ENCODE results near the gene MACROD2.

Gene MACROD2

GRCh38 chr20:15297059-15297875, 1302.0 kb downstream of the MACROD2 start:
- DNase-seq (ENCODE audit: insufficient read length, low spot score) (no peak), FAIRE-seq (no peak)
- no peak for TF ChIP-seq TAF1 (IDR thresholded peaks at IDR 0.05; ENCODE audit: low read depth, low read length)
- TF ChIP-seq POU2F2 (IDR thresholded peaks at IDR 0.05; ENCODE audit: low read depth, low read length), result no peak
- no peak for TF ChIP-seq POLR2A (IDR thresholded peaks at IDR 0.05; ENCODE audit: low read depth, low read length)
- no peak for TF ChIP-seq SPI1 (IDR thresholded peaks at IDR 0.05; ENCODE audit: low read depth, low read length)
- no peak for TF ChIP-seq PAX5 (IDR thresholded peaks at IDR 0.05; ENCODE audit: insufficient read depth, low read length, severe bottlenecking)
- no peak for TF ChIP-seq POLR2AphosphoS5 (IDR thresholded peaks at IDR 0.05; ENCODE audit: low read depth, low read length)

DNA sequence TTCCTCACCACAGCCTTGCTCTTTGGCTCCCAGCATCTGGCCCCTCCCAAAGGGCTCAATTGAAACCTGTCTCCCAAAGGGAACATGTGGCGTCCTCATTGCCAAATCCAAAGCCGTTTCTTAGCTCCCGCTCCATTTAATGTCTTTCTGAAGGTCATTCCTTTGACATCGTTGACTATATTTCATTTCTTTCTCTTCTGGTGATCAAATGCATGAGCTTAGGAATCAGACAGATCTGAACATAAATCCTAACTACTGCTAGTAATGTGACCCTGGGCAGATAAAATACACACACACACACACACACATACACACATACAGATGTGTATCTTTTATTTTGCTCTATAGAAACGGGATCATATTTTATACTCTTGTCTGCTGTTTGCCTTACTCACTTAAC, 1306.8 kb downstream of the MACROD2 start:
- TF ChIP-seq PAX5 (IDR thresholded peaks at IDR 0.05; ENCODE audit: insufficient read depth, low read length, severe bottlenecking) (no peak), TAF1 (IDR thresholded peaks at IDR 0.05; ENCODE audit: low read depth, low read length) (no peak), SPI1 (IDR thresholded peaks at IDR 0.05; ENCODE audit: low read depth, low read length) (no peak), POLR2AphosphoS5 (IDR thresholded peaks at IDR 0.05; ENCODE audit: low read depth, low read length) (no peak), POU2F2 (IDR thresholded peaks at IDR 0.05; ENCODE audit: low read depth, low read length) (no peak), POLR2A (IDR thresholded peaks at IDR 0.05; ENCODE audit: low read depth, low read length) (no peak)
- no peak for FAIRE-seq
- DNase-seq (ENCODE audit: insufficient read length, low spot score), result no peak

DNA sequence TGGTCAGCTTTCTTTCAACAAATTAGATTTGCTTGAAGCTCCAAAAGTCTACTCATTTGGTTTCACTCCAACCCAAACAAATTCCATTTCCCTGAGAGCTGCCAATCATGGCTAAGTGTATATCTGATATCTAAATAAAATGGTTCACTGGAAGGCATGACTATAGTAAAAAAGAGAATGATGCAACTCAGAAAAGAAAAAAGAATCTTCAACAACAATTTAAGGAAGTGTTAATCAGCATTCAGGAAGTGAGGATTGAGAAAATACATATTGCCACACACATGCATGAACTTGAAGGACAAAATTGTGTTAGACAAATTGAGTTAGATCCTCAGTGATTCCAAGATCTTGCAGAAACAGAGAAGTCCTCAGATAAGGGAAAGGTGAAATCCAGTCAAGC, 1315.0 kb downstream of the MACROD2 start:
- FAIRE-seq (no peak), DNase-seq (ENCODE audit: insufficient read length, low spot score) (no peak)
- TF ChIP-seq SPI1 (IDR thresholded peaks at IDR 0.05; ENCODE audit: low read depth, low read length) (no peak), POLR2A (IDR thresholded peaks at IDR 0.05; ENCODE audit: low read depth, low read length) (no peak), TAF1 (IDR thresholded peaks at IDR 0.05; ENCODE audit: low read depth, low read length) (no peak), PAX5 (IDR thresholded peaks at IDR 0.05; ENCODE audit: insufficient read depth, low read length, severe bottlenecking) (no peak), POU2F2 (IDR thresholded peaks at IDR 0.05; ENCODE audit: low read depth, low read length) (no peak), POLR2AphosphoS5 (IDR thresholded peaks at IDR 0.05; ENCODE audit: low read depth, low read length) (no peak)

DNA sequence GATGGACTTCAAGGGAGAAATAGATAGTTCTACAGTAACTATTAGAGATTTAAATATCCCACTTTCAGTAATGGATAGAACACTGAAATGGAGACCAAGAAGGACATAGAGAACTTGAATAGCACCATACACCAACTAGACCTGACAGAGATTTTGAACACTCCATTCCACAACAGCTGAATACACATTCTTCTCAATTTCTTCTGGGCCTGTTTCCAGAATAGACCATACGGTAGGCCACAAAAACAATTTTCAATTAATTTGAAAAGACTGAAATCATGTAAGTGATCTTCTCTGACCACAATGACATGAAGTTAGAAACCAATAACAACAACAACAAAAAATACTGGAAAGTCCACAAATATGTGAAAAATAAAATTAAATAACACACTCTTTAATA, 1321.2 kb downstream of the MACROD2 start:
- FAIRE-seq (no peak), DNase-seq (ENCODE audit: insufficient read length, low spot score) (no peak)
- TF ChIP-seq SPI1 (IDR thresholded peaks at IDR 0.05; ENCODE audit: low read depth, low read length) (no peak), PAX5 (IDR thresholded peaks at IDR 0.05; ENCODE audit: insufficient read depth, low read length, severe bottlenecking) (no peak), POLR2A (IDR thresholded peaks at IDR 0.05; ENCODE audit: low read depth, low read length) (no peak), POLR2AphosphoS5 (IDR thresholded peaks at IDR 0.05; ENCODE audit: low read depth, low read length) (no peak), TAF1 (IDR thresholded peaks at IDR 0.05; ENCODE audit: low read depth, low read length) (no peak), POU2F2 (IDR thresholded peaks at IDR 0.05; ENCODE audit: low read depth, low read length) (no peak)

DNA sequence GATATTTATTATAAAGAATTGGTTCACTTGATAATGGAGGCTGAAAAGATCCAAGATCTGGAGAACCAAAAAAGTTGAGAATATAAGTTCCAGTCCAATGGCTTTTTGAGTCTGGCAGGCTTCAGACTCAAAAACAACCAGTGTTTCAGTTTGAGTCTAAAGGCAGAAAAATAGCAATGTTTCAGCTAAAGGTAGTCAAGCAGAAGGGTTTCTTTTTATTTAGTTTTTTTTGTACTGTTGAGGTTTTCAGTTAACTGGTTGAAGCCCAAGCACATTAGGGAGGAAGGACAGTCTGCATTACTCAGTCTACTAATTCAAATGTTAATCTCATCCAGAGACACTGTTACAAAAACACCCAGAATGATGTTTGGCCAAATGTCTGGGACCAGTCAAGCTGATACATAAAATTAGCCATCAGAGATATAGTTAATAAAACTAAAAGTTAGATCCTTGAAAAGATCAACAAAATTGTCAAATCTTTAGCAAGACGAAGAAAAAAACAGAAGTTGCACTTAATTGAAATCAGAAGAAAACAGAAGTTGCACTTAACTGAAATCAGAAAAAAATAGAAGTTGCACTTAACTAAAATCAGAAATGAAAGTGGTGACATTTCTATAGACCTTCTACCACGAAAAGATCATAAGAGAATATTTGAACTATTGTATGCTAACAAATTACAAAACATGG, 1322.4 kb downstream of the MACROD2 start:
- no peak for TF ChIP-seq TAF1 (IDR thresholded peaks at IDR 0.05; ENCODE audit: low read depth, low read length)
- TF ChIP-seq POLR2A (IDR thresholded peaks at IDR 0.05; ENCODE audit: low read depth, low read length), result no peak
- no peak for TF ChIP-seq SPI1 (IDR thresholded peaks at IDR 0.05; ENCODE audit: low read depth, low read length)
- TF ChIP-seq POLR2AphosphoS5 (IDR thresholded peaks at IDR 0.05; ENCODE audit: low read depth, low read length), result no peak
- TF ChIP-seq POU2F2 (IDR thresholded peaks at IDR 0.05; ENCODE audit: low read depth, low read length), result no peak
- TF ChIP-seq PAX5 (IDR thresholded peaks at IDR 0.05; ENCODE audit: insufficient read depth, low read length, severe bottlenecking), result no peak
- DNase-seq (ENCODE audit: insufficient read length, low spot score), result no peak
- FAIRE-seq, result peak; percentile 13

DNA sequence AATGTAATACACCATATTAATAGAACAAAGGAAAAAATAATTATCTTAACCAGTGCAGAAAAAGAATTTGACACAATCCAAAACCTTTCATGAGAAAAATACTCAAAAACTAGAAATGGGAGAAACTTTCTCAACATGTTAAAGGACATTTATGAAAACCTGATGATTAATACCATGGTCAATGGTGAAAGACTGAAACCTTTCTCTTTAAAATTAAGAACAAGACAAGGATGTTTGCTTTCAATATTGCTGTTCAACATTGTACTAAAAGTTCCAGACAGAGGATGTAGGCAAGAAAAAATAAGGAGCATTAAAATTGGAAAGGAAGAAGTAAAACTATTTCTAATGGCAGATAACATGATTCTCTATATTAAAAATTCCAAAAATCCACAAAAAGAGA, 1323.4 kb downstream of the MACROD2 start:
- FAIRE-seq (no peak), DNase-seq (ENCODE audit: insufficient read length, low spot score) (no peak)
- TF ChIP-seq SPI1 (IDR thresholded peaks at IDR 0.05; ENCODE audit: low read depth, low read length) (no peak), POLR2A (IDR thresholded peaks at IDR 0.05; ENCODE audit: low read depth, low read length) (no peak), POU2F2 (IDR thresholded peaks at IDR 0.05; ENCODE audit: low read depth, low read length) (no peak), POLR2AphosphoS5 (IDR thresholded peaks at IDR 0.05; ENCODE audit: low read depth, low read length) (no peak), PAX5 (IDR thresholded peaks at IDR 0.05; ENCODE audit: insufficient read depth, low read length, severe bottlenecking) (no peak), TAF1 (IDR thresholded peaks at IDR 0.05; ENCODE audit: low read depth, low read length) (no peak)

GRCh38 chr20:15319439-15319838, 1324.1 kb downstream of the MACROD2 start:
- TF ChIP-seq TAF1 (IDR thresholded peaks at IDR 0.05; ENCODE audit: low read depth, low read length) (no peak), SPI1 (IDR thresholded peaks at IDR 0.05; ENCODE audit: low read depth, low read length) (peak; percentile 31; the same call in 1 of the 2 replicates)
- FAIRE-seq (no peak), DNase-seq (ENCODE audit: insufficient read length, low spot score) (no peak)

- peak; percentile 20 for FAIRE-seq
- no peak for TF ChIP-seq SPI1 (IDR thresholded peaks at IDR 0.05; ENCODE audit: low read depth, low read length)
- TF ChIP-seq TAF1 (IDR thresholded peaks at IDR 0.05; ENCODE audit: low read depth, low read length), result no peak
- no peak for TF ChIP-seq PAX5 (IDR thresholded peaks at IDR 0.05; ENCODE audit: insufficient read depth, low read length, severe bottlenecking)
- TF ChIP-seq POU2F2 (IDR thresholded peaks at IDR 0.05; ENCODE audit: low read depth, low read length), result no peak
- TF ChIP-seq POLR2AphosphoS5 (IDR thresholded peaks at IDR 0.05; ENCODE audit: low read depth, low read length), result no peak
- no peak for TF ChIP-seq POLR2A (IDR thresholded peaks at IDR 0.05; ENCODE audit: low read depth, low read length)
- no peak for DNase-seq (ENCODE audit: insufficient read length, low spot score)
Measured at GRCh38 chr20:15320941-15321340, 1325.6 kb downstream of the MACROD2 start.

GRCh38 chr20:15327123-15327522, 1331.8 kb downstream of the MACROD2 start:
- no peak for DNase-seq (ENCODE audit: insufficient read length, low spot score)
- TF ChIP-seq SPI1 (IDR thresholded peaks at IDR 0.05; ENCODE audit: low read depth, low read length) (no peak), TAF1 (IDR thresholded peaks at IDR 0.05; ENCODE audit: low read depth, low read length) (no peak), POU2F2 (IDR thresholded peaks at IDR 0.05; ENCODE audit: low read depth, low read length) (no peak), PAX5 (IDR thresholded peaks at IDR 0.05; ENCODE audit: insufficient read depth, low read length, severe bottlenecking) (no peak), POLR2A (IDR thresholded peaks at IDR 0.05; ENCODE audit: low read depth, low read length) (no peak), POLR2AphosphoS5 (IDR thresholded peaks at IDR 0.05; ENCODE audit: low read depth, low read length) (no peak)
- FAIRE-seq, result no peak
